IMR-90 (cell line): ENCODE measurements around the gene C1QTNF8. TPM values are rescaled to one million over a fixed set of nuclear protein-coding genes. Genes with fewer than 3 reads are reported as not detected.

Experiments
- ATAC-seq: fragments of 200-7000 bp; cut with Tn5 transposase; 2 replicates; pipeline ENCODE4 v1.9.1; 2020; ENCODE audit warnings: low read depth, mild to moderate bottlenecking, moderate library complexity
- BruUV-seq: library from RNA; stranded (reverse); fragments of 400-500 nt; replicated peaks from 2 replicates; lab custom pipeline; 2021; lab: Mats Ljungman, UMichigan
- CTCF ChIA-PET: fragments of 300-600 bp; formaldehyde crosslinking; extraction: SDS; loops from one replicate; lab custom pipeline; 2021; ENCODE audit warnings: antibody characterized with exemption; lab: Yijun Ruan, JAX
- POLR2A ChIA-PET: fragments of 300-600 bp; sonication (Branson Sonifier 250); formaldehyde crosslinking; loops from one replicate; lab custom pipeline; 2022; ENCODE audit warnings: antibody characterized with exemption; ENCODE audit not compliant: unreplicated experiment; lab: Charles Lee
- DNase-seq: peaks from one replicate; pipeline ENCODE4 v3.0.0; 2013
- H2AFZ ChIP-seq: replicated peaks from 2 replicates; pipeline ENCODE3; 2013; ENCODE audit warnings: low read length, mild to moderate bottlenecking; ENCODE audit not compliant: poor library complexity
- H2AK5ac ChIP-seq: 2 replicates; pipeline ENCODE4 v1.6.1; 2013; ENCODE audit warnings: low read depth, low read length, inconsistent platforms
- H2AK9ac ChIP-seq: replicated peaks from 2 replicates; pipeline ENCODE3; 2013; ENCODE audit warnings: mild to moderate bottlenecking, low read depth, low read length, moderate library complexity; ENCODE audit not compliant: poor library complexity
- H2BK120ac ChIP-seq: 2 replicates; pipeline ENCODE4 v1.6.1; 2013; ENCODE audit warnings: low read depth, low read length, inconsistent platforms
- H2BK15ac ChIP-seq: 3 replicates; pipeline ENCODE4 v1.6.1; 2013; ENCODE audit warnings: low read depth, low read length, inconsistent platforms
- H2BK20ac ChIP-seq: 2 replicates; pipeline ENCODE4 v1.6.1; 2013; ENCODE audit warnings: low read depth, mild to moderate bottlenecking, inconsistent platforms, low read length, moderate library complexity
- H2BK5ac ChIP-seq: 2 replicates; pipeline ENCODE4 v1.6.1; 2013; ENCODE audit warnings: mild to moderate bottlenecking, low read depth, low read length, inconsistent platforms; ENCODE audit not compliant: poor library complexity, severe bottlenecking
- H3K14ac ChIP-seq: replicated peaks from 2 replicates; pipeline ENCODE4 v1.6.1; 2013; ENCODE audit warnings: low read depth, low read length, inconsistent platforms
- H3K18ac ChIP-seq: 2 replicates; pipeline ENCODE4 v1.6.1; 2013; ENCODE audit warnings: low read depth, low read length, control low read depth
- H3K23ac ChIP-seq: 2 replicates; pipeline ENCODE4 v1.6.1; 2013; ENCODE audit warnings: low read depth, low read length, inconsistent platforms
- H3K27ac ChIP-seq: 2 replicates; pipeline ENCODE4 v1.5.1; 2013; ENCODE audit warnings: mild to moderate bottlenecking, control low read depth, low read length; ENCODE audit not compliant: insufficient read depth
- H3K27me3 ChIP-seq: 2 replicates; pipeline ENCODE4 v1.6.1; 2013; ENCODE audit warnings: low read length; ENCODE audit not compliant: control insufficient read depth, insufficient read depth
- H3K36me3 ChIP-seq: 2 replicates; pipeline ENCODE4 v1.6.1; 2013; ENCODE audit warnings: low read length, mixed read lengths; ENCODE audit not compliant: control insufficient read depth, insufficient read depth
- H3K4ac ChIP-seq: 2 replicates; pipeline ENCODE4 v1.6.1; 2013; ENCODE audit warnings: low read depth, low read length, inconsistent platforms
- H3K4me1 ChIP-seq: 2 replicates; pipeline ENCODE4 v1.6.1; 2013; ENCODE audit warnings: low read length, mixed read lengths; ENCODE audit not compliant: control insufficient read depth, insufficient read depth
- H3K4me2 ChIP-seq: 2 replicates; pipeline ENCODE4 v1.6.1; 2013; ENCODE audit warnings: low read depth, mild to moderate bottlenecking, control low read depth, low read length, moderate library complexity
- H3K4me3 ChIP-seq: 2 replicates; pipeline ENCODE4 v1.5.1; 2013; ENCODE audit warnings: low read depth, mild to moderate bottlenecking, control low read depth, low read length, moderate library complexity; ENCODE audit not compliant: insufficient read depth
- H3K56ac ChIP-seq: 2 replicates; pipeline ENCODE4 v1.6.1; 2013; ENCODE audit warnings: low read length, inconsistent platforms; ENCODE audit not compliant: insufficient read depth; ENCODE audit errors: extremely low read depth
- H3K79me1 ChIP-seq, 2 experiments: 2 replicates each; pipeline ENCODE4 v1.6.1; 2013; ENCODE audit warnings: low read length in 2 of 2, inconsistent platforms in 1 of 2, low read depth in 1 of 2
- H3K9ac ChIP-seq: 2 replicates; pipeline ENCODE4 v1.6.1; 2013; ENCODE audit warnings: low read depth, low read length, control low read depth
- H3K9me1 ChIP-seq: 2 replicates; pipeline ENCODE4 v1.6.1; 2013; ENCODE audit warnings: low read length, inconsistent platforms; ENCODE audit not compliant: insufficient read depth
- H3K9me3 ChIP-seq: 2 replicates; pipeline ENCODE4 v1.6.1; 2013; ENCODE audit warnings: low read length; ENCODE audit not compliant: control insufficient read depth, insufficient read depth
- H4K20me1 ChIP-seq: 2 replicates; pipeline ENCODE4 v1.6.1; 2013; ENCODE audit warnings: low read length, inconsistent platforms; ENCODE audit not compliant: insufficient read depth
- H4K5ac ChIP-seq: 2 replicates; pipeline ENCODE4 v1.6.1; 2013; ENCODE audit warnings: mild to moderate bottlenecking, low read depth, low read length, control low read depth
- H4K8ac ChIP-seq, 2 experiments: 2 replicates each; pipeline ENCODE4 v1.6.1; 2013; ENCODE audit warnings: low read depth in 2 of 2, low read length in 2 of 2, control low read depth in 1 of 2, inconsistent platforms in 1 of 2
- H4K91ac ChIP-seq: 2 replicates; pipeline ENCODE4 v1.6.1; 2013; ENCODE audit warnings: low read depth, low read length, inconsistent platforms; ENCODE audit not compliant: insufficient read depth
- MAFK ChIP-seq: IDR thresholded peaks from 2 replicates; pipeline ENCODE4 v1.6.1; 2012; ENCODE audit warnings: low read depth, low read length, improper control_type of control experiment
- RAD21 ChIP-seq: IDR thresholded peaks from 2 replicates; pipeline ENCODE4 v1.6.1; 2012; ENCODE audit warnings: low read length, improper control_type of control experiment
- RFX5 ChIP-seq: IDR thresholded peaks from 2 replicates; pipeline ENCODE4 v1.8.0; 2012; ENCODE audit warnings: low read depth, mild to moderate bottlenecking, low read length, moderate library complexity
- WGBS, 2 experiments: methylation state at CpG; one replicate each; pipeline versions ENCODE4 v1.1.5 to v1.1.7; 2013; ENCODE audit warnings: missing lambda C conversion rate in 2 of 2; ENCODE audit not compliant: insufficient read length in 1 of 2; ENCODE audit errors: extremely low coverage in 2 of 2; 5-methylcytosine and 5-hydroxymethylcytosine counted together
- dilution Hi-C: fragments of 300-500 bp; cut with HindIII; formaldehyde crosslinking; loops from one replicate; pipeline ENCODE4 v1.14.3; 2018; ENCODE audit warnings: low sequenced_read_pairs; ENCODE audit not compliant: unreplicated experiment
- in situ Hi-C: fragments of 300-500 bp; cut with MboI; formaldehyde crosslinking; loops from 3 replicates; pipeline ENCODE4 v1.14.3; 2019; ENCODE audit warnings: low sequenced_read_pairs, inconsistent platforms, mixed read lengths
- intact Hi-C: fragments of 100-400 bp; cut with micrococcal nuclease; formaldehyde crosslinking; loops from 2 replicates; pipeline ENCODE4 v1.10.0; 2022
- polyA plus RNA-seq, 3 experiments: library from polyadenylated mRNA; depleted of rRNA; stranded (reverse); fragments of >200 nt; gene quantifications; 2 replicates each; pipeline ENCODE4 v1.2.3, GENCODE V29; 2012; ENCODE audit warnings: low replicate concordance in 1 of 3
- total RNA-seq: library from RNA; depleted of rRNA; stranded (reverse); fragments of >200 nt; gene quantifications from 2 replicates; pipeline ENCODE4 v1.2.3, GENCODE V29; 2012
- TF ChIP-seq, protein P1 (sequence below): fragments of 150-350 bp; IDR thresholded peaks from 2 replicates; pipeline ENCODE4 v1.6.1; 2017; ENCODE audit warnings: mild to moderate bottlenecking, antibody characterized with exemption, low read length, low read depth

Gene C1QTNF8
- total and polyA plus RNA-seq, 2 of the 4 experiments (the other 2 are of a cell fraction), result not detected

DNA sequence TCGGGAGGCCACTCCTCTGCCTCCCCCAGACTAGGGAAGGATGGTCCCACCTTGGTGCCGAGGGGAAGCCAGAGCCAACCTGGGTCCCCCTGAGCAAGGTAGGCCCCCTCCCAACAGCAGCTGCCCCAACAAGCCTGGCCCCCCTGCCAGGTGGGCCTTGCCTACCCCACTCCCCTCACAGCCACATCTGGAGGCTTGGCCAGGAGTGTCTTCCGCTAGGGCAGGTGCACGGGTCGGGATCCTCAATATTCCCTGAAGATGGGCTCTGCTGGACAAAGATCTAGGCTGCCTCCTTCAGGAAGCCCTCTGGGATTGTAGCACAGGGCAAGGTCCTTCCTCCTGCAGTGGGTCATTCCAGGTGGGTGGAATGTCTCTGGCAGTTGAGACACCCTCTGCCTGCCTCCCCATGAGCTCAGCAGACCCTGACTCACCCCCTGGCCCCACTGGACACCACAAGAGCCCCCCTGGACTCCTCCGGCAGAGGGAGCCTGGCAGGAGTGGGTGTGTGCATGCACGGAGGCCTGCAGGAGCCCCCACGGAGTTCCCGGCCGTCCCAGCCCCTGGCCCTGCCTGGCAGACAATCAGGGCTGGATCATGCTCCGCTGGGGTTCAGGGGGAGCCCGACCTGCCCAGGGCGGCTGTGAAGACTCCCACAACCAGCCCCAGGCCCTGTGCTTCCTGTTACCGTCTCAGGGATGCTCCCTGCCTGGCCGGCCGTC lies 435 bp downstream of the C1QTNF8 start:
- WGBS, 2 experiments, result 55% methylated on average over 8 of the region's 16 CpGs; no CpG with 5 or more reads in 1 of the 2 experiments

More for the DNA sequence above, 435 bp downstream of the C1QTNF8 start:
- dilution Hi-C loops, result no loop called here
- no peaks in the 10 kb centered on the region for H3K79me1 ChIP-seq
- H3K18ac ChIP-seq, result no peak overlapping the region
- no peak overlapping the region for H2AK5ac ChIP-seq
- H3K9me3 ChIP-seq, result no peaks in the 10 kb centered on the region
- ATAC-seq, result no peak
- H3K27me3 ChIP-seq, result peaks cover 7% of the 10 kb centered on the region; the same call in 1 of the 2 replicates
- no peak for DNase-seq
- no peak overlapping the region for H2BK5ac ChIP-seq
- no peak overlapping the region for H2BK20ac ChIP-seq
- no peak overlapping the region for H3K4me3 ChIP-seq
- no peak overlapping the region for H3K4ac ChIP-seq
- no peak overlapping the region for H3K27ac ChIP-seq
- H3K23ac ChIP-seq, result no peak overlapping the region
- no peaks in the 10 kb centered on the region for H3K4me1 ChIP-seq
- no peak overlapping the region for H2BK15ac ChIP-seq
- H3K9me1 ChIP-seq, result no peaks in the 10 kb centered on the region
- CTCF ChIA-PET, result no interaction called here
- intact Hi-C loops, result no loop called here
- no peak overlapping the region for H4K5ac ChIP-seq
- in situ Hi-C loops, result no loop called here
- no peak overlapping the region for H4K8ac ChIP-seq
- no peak overlapping the region for H3K9ac ChIP-seq
- no peaks in the 10 kb centered on the region for H3K36me3 ChIP-seq
- H2AK9ac ChIP-seq, result no peak overlapping the region
- H2AFZ ChIP-seq, result no peak overlapping the region
- no peak overlapping the region for H3K56ac ChIP-seq
- TF ChIP-seq, protein P1, sequence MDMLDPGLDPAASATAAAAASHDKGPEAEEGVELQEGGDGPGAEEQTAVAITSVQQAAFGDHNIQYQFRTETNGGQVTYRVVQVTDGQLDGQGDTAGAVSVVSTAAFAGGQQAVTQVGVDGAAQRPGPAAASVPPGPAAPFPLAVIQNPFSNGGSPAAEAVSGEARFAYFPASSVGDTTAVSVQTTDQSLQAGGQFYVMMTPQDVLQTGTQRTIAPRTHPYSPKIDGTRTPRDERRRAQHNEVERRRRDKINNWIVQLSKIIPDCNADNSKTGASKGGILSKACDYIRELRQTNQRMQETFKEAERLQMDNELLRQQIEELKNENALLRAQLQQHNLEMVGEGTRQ, result no peak
- TF ChIP-seq RFX5, result no peak
- no peak for TF ChIP-seq RAD21
- TF ChIP-seq MAFK, result no peak
- no TSS peak for BruUV-seq
- no peaks in the 10 kb centered on the region for H4K20me1 ChIP-seq
- POLR2A ChIA-PET, result no interaction called here
- no peak overlapping the region for H3K4me2 ChIP-seq
- no peak overlapping the region for H3K14ac ChIP-seq
- H2BK120ac ChIP-seq, result no peak overlapping the region
- H4K91ac ChIP-seq, result no peak overlapping the region
